C1 segment of cervical spinal cord (tissue), 14 donors: Measurements from ENCODE around the gene ZNF576.
"Not testable (repeated sequence)": the region's sequence is repeated elsewhere in the genome, so short reads cannot be mapped to it uniquely, and the experiment has no call there.

ENCODE experiments used
- DNase-seq, 14 donors: peaks; one replicate each; lab custom pipeline; 2025; lab: John Stamatoyannopoulos, UW

Gene ZNF576

GRCh38 chr19:43650276-43650675, 53.9 kb downstream of the ZNF576 start:
- DNase-seq, result not testable (repeated sequence)
